Measurements from ENCODE around the gene SECISBP2.

- TF ChIP-seq CTCF (IDR thresholded peaks at IDR 0.05): no peak
- no peak for TF ChIP-seq ZFX (IDR thresholded peaks at IDR 0.05; ENCODE audit: borderline replicate concordance)
Observed at GRCh38 chr9:89404074-89404473, 85.8 kb downstream of the SECISBP2 start.
